ENCODE measurements around the gene HM13. TPM values are rescaled to one million over a fixed set of nuclear protein-coding genes. Genes with fewer than 3 reads are reported as not detected.

HM13 gene
- total and polyA plus RNA-seq, 9 of the 15 experiments (the other 6 are each of a cell fraction or from before 2014, with no cell fraction given), result 7.7 to 136 (median 74.5) TPM

- TF ChIP-seq ZNF232 (CRISPR knock-in tag; IDR thresholded peaks at IDR 0.05), result no peak
- no peak for TF ChIP-seq TEAD4 (IDR thresholded peaks at IDR 0.05; ENCODE audit: low read length)
- no peak for TF ChIP-seq TEAD4 (CRISPR knock-in tag; IDR thresholded peaks at IDR 0.05; ENCODE audit: borderline replicate concordance)
- TF ChIP-seq NR2F6 (CRISPR knock-in tag; IDR thresholded peaks at IDR 0.05), result no peak
- no peak for TF ChIP-seq HNRNPLL (IDR thresholded peaks at IDR 0.05; ENCODE audit: low read depth, low read length, poor library complexity, severe bottlenecking)
- TF ChIP-seq HDAC1 (IDR thresholded peaks at IDR 0.05), result no peak
- TF ChIP-seq ZSCAN32 (CRISPR knock-in tag; IDR thresholded peaks at IDR 0.05), result no peak
- TF ChIP-seq SRSF9 (IDR thresholded peaks at IDR 0.05; ENCODE audit: borderline replicate concordance, low read depth, low read length), result no peak
- TF ChIP-seq ZNF584 (CRISPR knock-in tag; IDR thresholded peaks at IDR 0.05; ENCODE audit: low read depth), result no peak
- TF ChIP-seq BDP1 (IDR thresholded peaks at IDR 0.05; ENCODE audit: insufficient read depth, insufficient read length), result no peak
- TF ChIP-seq RFX1 (IDR thresholded peaks at IDR 0.05), result no peak
- peak; percentile 14; the same call in 1 of the 2 replicates for TF ChIP-seq NFIC (IDR thresholded peaks at IDR 0.05)
- peak; percentile 88 for TF ChIP-seq MAX (CRISPR knock-in tag; IDR thresholded peaks at IDR 0.05)
- peak; percentile 82; the same call in 1 of the 2 replicates for TF ChIP-seq MAFF (IDR thresholded peaks at IDR 0.05; ENCODE audit: low read length)
- no peak for TF ChIP-seq DDX20 (tag; IDR thresholded peaks at IDR 0.05; ENCODE audit: low read depth)
- no peak for TF ChIP-seq ZNF253 (CRISPR knock-in tag; conservative IDR thresholded peaks at IDR 0.05)
- TF ChIP-seq C11orf30 (IDR thresholded peaks at IDR 0.05; ENCODE audit: low read depth), result peak; percentile 92
- TF ChIP-seq CBX1 (IDR thresholded peaks at IDR 0.05; ENCODE audit: low read depth), result no peak
- TF ChIP-seq ZBTB49 (CRISPR knock-in tag; IDR thresholded peaks at IDR 0.05; ENCODE audit: borderline replicate concordance), result no peak
- TF ChIP-seq ZBTB33 (CRISPR knock-in tag; IDR thresholded peaks at IDR 0.05), result 0 out of 2 replicates have a peak, but pooled peaks have one; percentile 14
- no peak for TF ChIP-seq CC2D1A (IDR thresholded peaks at IDR 0.05)
- TF ChIP-seq ZNF311 (CRISPR knock-in tag; IDR thresholded peaks at IDR 0.05), result no peak
- no peak for TF ChIP-seq MTA1 (IDR thresholded peaks at IDR 0.05; ENCODE audit: borderline replicate concordance)
- no peak for TF ChIP-seq TAL1 (IDR thresholded peaks at IDR 0.05)
- TF ChIP-seq SIN3A (IDR thresholded peaks at IDR 0.05; ENCODE audit: borderline replicate concordance in 2 of 2, control insufficient read depth in 1 of 2, low read depth in 2 of 2, low read length in 2 of 2), result no peak
- TF ChIP-seq TFAP4 (CRISPR knock-in tag; IDR thresholded peaks at IDR 0.05; ENCODE audit: borderline replicate concordance), result peak; percentile 72; the same call in 1 of the 2 replicates
Observed at GRCh38 chr20:31590717-31591225, 76.5 kb downstream of the HM13 start (continued).
